GM18867 (cell line): ENCODE data around the gene RAB32.
"Not testable (repeated sequence)": the region's sequence is repeated elsewhere in the genome, so short reads cannot be mapped to it uniquely, and the experiment has no call there.

Experiments
- ATAC-seq: cut with Tn5 transposase; IDR thresholded peaks from one replicate; pipeline ENCODE4 v1.9.1; 2021; ENCODE audit warnings: mild to moderate bottlenecking, moderate library complexity; ENCODE audit not compliant: unreplicated experiment

RAB32 gene

DNA sequence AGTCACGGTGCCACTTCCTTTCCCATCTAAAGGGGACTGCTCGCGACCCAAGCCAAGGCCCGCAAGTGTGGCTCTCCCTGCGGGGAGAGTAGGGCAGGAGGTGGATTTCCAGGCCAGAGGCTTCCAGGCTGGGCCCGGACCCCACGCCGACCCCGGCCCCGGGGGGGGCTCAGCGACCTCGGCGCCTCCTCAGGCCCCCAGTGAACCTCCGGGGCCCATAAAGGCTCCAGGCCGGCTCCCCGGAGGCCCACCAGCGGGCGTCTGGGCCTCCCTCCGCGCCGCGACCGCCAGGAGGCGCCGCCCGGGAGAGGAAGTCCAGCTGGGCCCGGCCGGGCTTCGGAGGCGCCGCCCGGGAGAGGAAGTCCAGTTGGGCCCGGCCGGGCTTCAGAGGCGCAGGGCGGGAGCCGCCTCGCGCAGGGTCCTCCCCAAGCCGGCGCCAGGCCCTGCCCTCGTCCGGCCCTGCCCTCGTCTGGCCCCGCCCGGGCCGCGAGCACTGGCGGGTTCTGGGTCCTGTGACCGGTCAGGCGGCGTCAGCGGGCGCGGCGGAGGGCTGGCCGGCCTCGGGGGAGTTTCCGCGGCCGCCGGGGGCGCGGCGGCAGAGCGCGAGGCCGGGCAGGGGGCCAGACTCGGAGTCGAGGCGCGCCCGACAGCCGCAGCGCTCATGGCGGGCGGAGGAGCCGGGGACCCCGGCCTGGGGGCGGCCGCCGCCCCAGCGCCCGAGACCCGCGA is at the start of gene RAB32:
Gene RAB32, plus strand, starts transcription at position 623 of the 729 bp plus-strand sequence. Its CDS starts 39 bp downstream, at position 662.
- peak; percentile 91 for ATAC-seq

DNA sequence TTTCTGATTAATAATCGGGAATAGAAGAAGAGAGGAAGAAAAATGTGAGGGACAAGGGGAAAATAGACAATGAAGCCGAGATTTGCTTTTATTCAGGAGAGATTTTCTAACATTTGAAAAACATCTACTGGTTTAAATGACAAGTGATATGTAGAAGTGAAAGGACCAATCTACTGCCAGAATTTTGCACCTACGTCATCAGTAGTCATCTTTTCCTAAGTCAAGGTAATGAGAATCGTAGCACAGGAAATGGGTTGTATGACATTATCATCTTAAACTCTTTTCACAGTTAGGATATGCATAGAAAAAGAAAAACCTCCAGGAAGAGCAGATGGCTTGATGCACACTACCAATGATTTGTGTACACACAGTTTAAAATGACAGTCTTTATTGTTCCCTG is 45.3 kb upstream of the RAB32 start:
- peak; percentile 70 for ATAC-seq

DNA sequence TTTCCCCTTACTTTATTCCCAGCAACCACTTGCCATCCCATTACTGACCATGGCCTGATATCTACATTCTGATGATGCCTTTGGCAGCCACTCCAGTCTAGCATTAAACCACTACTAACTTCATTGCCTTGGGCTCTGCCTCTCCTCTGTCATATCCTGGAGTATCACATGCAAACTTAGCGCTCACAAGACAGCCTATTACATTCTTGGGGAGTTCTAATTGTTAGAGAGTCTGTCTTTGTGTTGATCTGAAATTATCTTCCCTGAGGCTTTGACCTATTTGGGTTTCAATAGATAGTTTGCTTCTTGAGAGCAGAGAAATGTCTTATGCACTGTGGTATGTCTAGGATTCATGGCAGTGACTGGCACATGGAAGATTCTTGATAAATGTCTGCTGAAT is 40.5 kb upstream of the RAB32 start:
- no peak for ATAC-seq

DNA sequence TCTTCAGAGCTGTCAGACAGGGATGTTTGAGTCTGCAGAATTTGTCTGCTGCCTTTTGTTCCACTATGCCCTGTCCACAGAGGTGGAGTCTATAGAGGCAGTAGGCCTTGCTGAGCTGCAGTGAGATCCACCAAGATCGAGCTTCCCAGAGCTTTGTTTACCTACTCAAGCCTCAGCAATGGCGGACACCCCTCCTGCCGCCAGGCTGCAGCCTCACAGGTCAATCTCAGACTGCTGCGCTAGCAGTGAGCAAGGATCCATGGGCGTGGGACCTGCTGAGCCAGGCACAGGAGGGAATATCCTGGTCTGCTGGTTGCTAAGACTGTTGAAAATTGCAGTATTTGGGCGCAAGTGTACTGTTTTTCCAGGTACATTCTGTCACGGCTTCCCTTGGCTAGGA is 28.4 kb upstream of the RAB32 start:
- no peak for ATAC-seq

DNA sequence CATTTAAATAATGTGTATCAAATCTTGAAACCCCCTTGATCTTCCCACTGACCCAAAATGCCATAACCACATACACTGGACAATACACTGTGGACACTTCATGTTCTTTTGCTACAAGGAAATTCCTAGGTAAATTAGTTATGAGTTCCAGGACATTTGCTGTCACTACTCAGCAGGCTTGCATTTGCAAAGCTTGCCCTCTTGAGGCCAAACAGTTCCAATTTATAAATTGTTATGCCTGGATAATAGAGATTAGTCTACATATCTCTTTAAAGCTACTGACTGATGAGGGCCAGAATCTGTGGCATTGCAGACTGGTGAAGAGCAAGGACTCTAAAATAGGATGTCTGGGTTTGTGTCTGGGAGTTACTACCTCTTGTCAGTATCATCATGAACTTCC is 17.4 kb upstream of the RAB32 start:
- no peak for ATAC-seq

DNA sequence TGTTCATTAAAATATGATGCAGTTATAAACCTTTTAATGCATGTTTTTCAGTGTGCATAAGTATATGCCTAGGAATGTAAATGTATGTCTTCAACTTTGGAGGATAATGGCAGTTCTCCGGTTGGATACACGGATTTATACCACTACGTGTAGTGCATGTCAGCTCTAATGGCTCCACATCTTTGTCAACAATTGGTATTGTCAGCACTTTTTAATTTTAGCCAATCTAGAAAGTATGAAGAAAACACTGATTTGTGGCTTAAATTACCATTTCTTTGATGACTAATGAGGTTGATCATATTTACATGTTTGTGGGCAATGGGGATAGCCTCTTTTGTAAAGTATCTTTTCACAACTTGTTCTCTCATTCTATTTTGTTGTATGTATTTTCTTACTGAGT is 10.9 kb upstream of the RAB32 start:
- no peak for ATAC-seq

DNA sequence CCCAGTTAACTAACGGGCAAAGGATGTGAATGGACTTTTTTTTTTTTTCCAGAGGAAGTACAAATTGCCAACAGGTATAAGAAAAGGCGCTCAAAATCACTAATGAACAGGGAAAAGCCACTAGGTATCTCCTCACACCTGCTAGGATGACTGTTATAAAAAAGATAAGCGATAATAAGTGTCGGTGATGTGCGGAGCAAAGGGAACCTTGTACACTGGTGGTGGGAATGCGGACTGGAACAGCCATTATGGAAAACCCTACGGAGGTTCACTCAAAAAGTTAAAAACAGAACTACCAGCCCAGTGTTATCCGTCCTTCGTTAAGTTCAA is 787 bp upstream of the RAB32 start:
- ATAC-seq = no peak

DNA sequence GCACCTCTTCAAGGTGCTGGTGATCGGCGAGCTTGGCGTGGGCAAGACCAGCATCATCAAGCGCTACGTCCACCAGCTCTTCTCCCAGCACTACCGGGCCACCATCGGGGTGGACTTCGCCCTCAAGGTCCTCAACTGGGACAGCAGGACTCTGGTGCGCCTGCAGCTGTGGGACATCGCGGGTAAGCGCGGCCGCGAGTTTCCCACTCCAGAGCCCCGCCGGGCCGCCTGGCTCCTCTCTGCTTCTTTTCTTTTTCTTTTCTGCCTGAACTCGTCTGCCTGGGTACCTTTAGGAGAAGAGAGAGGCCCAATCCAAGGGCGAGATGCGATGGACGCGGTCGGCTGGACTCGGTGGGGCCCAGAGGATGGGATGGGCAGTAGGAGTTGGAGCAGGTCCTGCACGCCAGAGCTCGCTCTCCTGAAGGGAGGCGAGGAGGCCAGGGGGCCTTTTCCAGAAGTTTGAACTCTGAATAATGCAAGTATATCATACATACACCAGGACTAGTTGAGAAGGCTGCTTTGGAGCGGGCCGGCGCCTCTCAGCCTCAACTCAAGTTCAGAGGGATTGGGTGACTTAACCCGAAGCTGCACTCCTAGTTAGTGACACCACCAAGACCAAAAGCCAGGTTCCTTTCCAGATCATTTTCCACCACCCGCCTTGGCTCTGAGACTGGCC is 445 bp downstream of the RAB32 start:
- no peak for ATAC-seq

DNA sequence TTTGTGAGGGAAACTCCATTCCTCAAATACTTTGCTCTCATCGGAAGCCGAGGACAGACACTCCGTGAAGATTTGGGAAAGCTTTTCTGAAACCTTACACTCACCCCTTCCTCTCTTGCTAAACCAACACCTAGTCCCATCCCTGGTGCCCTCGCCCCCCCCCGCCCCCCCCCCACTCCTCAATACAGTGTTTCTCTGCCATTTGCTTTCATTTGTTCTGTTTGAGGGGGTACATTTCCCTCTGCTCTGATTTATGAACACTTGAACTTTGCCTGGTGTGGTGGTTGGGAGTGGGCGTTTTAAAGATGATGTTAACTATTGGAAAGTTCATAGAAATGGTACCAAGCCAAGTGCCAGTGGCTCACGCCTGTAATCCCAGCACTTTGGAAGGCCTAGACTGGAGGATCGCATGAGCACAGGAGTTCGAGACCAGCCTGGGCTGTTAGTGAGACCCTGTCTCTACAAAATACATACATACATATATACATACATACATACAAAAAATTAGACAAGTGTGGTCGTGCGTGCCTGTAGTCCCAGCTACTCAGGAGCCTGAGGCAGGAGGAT is 1.1 kb downstream of the RAB32 start:
- ATAC-seq = no peak

DNA sequence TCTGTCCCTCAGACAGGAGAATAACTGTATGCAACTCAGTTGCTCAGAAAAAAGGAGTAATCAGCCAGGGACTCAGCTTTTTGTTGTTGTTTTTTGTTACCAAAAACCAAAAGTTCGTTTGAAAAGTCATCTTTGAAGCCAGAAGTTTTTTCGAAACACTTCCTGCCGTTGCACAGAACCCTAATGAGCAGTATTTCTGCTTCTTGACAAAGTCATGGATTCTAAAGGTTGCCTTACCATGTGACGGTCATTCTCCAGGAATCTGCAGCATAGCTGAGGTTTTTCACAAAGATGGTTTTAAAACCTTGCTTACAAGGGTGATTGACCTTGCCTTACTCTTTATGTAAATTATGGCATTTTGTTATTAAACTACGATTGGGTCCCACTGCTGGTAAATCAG is 1.9 kb downstream of the RAB32 start:
- ATAC-seq = no peak

DNA sequence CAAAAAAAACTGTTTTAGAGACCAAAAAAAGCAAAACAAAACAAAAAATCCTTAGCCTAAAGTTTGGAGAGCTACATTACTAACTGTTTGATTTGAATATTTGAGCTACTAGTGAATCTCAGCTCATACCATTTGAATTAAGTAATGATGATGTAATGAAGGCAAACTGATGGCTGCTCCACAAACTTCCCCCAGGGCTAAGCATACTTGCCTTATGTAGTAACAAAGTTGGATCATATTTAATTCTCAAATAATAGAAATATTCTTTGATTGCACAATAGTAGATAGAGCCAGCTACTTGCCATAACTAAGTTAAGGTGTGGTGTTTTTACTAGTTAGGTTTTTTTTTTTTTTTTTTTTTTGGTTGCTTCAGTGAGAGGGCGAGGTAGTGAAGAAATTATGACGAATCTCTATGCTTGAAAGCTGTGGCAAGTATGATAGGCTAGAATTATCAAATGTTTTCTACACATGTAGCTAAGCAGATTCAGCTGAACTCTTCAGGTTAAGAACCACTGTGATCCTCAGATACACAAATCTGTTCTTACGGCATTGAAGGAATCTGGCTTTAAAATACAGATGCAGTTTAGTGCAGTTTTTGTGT is 2.9 kb downstream of the RAB32 start:
- no peak for ATAC-seq

DNA sequence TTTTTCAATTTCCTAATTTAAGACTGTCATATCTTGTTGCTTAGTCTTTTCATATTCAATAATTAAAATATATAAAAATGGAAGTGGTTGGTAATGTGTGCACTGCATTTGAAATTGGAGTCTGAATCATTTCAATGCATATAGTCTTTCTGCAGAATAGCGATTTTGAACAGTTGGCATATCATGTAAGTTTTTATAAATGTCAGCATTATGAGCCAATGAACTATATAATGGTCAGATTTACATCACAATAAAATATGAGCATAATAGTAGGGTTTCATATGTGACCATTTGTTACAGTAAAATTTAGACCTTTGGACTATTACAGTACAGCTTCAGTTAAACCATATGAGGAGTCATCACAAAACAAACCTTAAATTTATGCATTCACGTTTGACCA is 4.3 kb downstream of the RAB32 start:
- no peak for ATAC-seq

DNA sequence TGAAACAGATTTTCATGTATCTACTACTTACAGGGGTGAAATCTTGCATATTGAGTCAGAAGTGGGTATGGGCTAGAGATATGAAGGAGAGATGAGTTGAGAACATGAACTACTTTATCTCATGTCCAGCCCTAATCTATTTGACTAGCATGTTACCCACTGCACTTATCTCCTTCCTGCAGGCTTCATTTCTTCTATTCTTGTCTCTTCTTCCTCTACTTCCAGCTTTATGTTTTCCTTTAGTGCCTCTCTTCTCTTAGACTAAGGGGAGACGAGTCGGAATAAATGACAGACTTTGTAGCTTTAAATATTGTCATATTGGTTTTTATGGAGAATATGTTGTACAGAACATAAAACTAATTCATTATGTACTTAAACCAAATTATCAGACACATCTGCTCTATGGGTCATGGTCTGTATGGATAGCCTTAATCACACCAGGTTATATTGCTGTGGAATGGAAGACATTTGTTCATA is 5.3 kb downstream of the RAB32 start:
- no peak for ATAC-seq

DNA sequence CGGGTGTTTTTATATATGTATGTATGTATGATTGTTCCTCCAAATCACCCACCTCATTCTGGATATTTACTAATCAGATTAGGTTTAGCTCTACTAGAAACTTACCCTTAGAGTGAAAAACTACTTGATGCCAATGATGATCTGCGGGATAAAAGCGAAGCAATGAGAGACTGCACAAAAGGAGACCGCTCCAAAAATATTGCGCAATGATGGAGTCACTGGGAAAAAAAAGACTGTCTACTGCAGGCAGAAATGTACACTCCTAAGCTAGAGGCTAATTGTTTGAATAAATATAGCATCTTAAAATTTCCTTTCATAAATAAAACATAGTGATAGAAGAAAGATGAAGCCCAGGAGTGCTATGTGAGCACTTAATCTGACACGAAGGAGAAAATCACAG is 7.3 kb downstream of the RAB32 start:
- ATAC-seq = no peak

DNA sequence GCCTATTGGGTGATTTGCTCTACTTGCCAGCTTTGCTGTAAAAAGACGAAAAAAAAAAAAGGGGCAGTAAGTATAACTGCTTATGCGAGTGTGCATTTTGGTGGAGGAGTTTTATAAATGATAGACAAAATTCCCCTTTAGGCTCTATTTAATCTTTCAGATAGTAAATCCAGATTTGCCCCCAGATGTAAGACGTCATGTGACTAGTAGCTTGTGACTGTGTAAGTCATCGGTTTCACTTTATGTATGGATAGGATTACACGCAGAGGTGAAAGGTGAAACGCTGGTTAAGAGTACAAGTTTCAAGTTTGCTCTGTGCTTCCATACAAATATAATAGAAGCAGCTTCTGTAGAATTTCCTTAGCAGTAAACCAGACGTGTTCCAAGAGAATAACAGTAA is 7.9 kb downstream of the RAB32 start:
- ATAC-seq = peak; percentile 74

DNA sequence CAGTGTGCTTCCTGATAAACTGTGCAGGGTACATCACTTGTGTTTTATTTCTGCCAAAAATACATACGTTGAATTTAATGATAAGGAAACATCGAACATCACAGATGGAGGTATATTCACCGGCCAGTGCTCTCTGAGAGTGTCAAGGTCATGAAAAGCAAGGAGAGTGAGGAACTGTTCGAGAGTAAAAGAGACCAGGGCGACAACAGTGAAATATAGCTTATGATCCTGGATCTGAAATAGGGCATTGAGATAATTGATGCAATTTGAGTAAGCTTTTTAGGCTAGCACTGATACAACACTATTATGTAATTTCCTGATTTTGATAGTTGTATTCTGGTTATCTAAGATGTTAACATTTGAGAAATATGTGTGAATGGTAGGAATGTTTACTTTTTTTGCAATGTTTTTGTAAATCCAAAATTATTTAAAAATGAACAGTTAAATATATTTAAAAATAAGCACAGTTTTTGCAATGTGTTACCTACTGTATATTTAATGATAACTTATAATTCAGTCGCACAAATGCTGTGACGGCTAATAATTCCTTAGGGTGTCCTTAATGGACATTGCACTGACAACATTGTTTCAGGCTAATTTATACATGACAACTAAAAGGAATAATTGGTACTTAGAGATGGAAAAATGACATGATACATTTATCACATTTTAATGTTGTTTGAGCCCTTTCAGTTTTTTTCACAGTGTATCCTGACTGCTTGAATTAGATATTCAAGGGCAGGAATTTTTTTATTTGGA is 9.9 kb downstream of the RAB32 start:
- ATAC-seq = no peak

DNA sequence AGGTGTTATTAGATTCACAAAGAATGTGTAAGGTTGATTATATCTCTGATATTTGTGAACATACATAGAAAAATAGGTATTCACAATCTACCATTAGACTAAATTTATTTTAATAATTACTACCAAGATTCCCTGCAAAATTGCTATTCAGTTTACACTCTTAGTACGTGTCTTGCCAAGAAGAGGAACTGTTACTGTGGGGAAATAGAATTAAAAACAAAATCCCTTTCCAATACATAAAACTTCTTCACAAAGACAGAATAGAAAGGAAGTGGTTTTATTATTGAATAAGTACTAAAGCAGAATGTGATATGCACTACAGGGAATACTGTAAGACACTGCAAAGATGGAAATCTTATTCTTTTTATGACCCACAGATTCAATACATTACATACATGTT is 17.0 kb downstream of the RAB32 start:
- no peak for ATAC-seq

DNA sequence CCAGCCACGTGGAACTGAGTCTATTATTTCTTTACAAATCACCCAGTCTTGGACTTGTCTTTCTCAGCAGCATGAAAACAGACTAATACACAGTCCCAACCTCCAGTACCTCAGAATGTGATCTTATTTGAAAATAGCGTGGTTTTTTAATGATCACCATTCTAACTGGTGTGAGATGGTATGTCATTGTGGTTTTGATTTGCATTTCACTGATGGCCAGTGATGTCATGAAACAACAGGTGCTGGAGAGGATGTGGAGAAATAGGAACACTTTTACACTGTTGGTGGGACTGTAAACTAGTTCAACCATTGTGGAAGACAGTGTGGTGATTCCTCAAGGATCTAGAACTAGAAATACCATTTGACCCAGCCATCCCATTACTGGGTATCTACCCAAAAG is 23.0 kb downstream of the RAB32 start:
- ATAC-seq = not testable (repeated sequence)

DNA sequence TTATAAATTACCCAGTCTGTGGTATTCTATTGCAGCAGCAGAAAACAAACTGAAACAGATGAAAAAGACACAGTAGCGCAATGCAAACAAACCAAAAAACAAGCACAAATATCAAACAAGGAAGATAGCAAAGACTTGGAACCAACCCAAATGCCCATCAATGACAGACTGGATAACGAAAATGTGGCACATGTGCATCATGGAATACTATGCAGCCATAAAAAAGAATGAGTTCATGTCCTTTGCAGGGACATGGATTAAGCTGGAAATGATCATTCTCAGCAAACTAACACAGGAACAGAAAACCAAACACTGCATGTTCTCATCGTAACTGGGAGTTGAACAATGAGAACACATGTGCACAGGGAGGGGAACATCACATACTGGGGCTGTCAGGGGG is 25.0 kb downstream of the RAB32 start:
- ATAC-seq = not testable (repeated sequence)

DNA sequence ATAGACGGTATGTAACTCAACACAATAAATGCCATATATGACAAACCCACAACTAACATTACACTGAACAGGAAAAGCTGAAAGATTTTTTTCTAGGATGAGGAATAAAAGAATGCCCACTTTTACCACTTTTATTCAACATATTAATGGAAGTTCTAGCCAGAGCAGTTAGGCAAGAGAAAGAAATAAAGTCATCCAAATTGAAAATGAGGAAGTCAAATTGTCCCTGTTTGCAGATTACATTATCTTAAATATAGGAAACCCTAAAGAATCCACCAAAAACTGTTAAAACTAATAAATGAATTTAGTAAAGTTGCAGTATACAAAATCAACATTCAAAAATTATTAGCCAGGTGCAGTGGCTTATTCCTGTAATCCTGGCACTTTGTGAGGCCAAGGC is 30.6 kb downstream of the RAB32 start:
- no peak for ATAC-seq

DNA sequence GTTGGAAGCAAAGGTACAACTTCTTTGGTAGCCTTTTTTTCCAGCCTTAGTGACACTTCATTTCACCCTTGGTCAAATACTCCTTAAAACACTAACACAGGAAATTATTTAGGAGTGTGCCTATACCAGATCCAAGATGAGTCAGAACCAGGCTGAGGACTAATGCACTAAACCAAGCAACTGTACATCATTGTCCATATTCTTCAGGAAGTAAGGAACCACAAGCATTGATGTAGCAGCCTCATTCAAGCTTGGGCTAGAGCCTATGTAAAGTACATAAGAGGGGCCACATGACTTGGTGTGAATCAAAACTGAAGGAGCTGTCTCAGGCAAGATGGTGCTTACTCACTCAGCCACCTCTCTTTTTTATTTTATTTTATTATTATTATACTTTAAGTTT is 34.4 kb downstream of the RAB32 start:
- ATAC-seq = no peak
